Measurements from ENCODE around the gene SEC14L5.

SEC14L5 gene

GRCh38 chr16:4982056-4982867, 24.1 kb downstream of the SEC14L5 start:
- no peak for TF ChIP-seq CTCF (conservative IDR thresholded peaks at IDR 0.05; ENCODE audit: control insufficient read depth, insufficient read depth, low read depth, low read length)
- DNase-seq (ENCODE audit: low read depth), result no peak
- H3K4me3 ChIP-seq (ENCODE audit: control insufficient read depth, low read depth, low read length), result no peak overlapping the region

- TF ChIP-seq CTCF (conservative IDR thresholded peaks at IDR 0.05; ENCODE audit: control insufficient read depth, insufficient read depth, low read depth, low read length), result no peak
- peak; percentile 6 for DNase-seq (ENCODE audit: low read depth)
- no peak overlapping the region for H3K4me3 ChIP-seq (ENCODE audit: control insufficient read depth, low read depth, low read length)
Observed at GRCh38 chr16:4984174-4984990, 26.3 kb downstream of the SEC14L5 start.

GRCh38 chr16:4987250-4987579, 29.1 kb downstream of the SEC14L5 start:
- H3K4me3 ChIP-seq (ENCODE audit: control insufficient read depth, low read depth, low read length), result no peak overlapping the region
- no peak for DNase-seq (ENCODE audit: low read depth)
- TF ChIP-seq CTCF (conservative IDR thresholded peaks at IDR 0.05; ENCODE audit: control insufficient read depth, insufficient read depth, low read depth, low read length), result no peak

GRCh38 chr16:4987580-4988374, 29.6 kb downstream of the SEC14L5 start:
- H3K4me3 ChIP-seq (ENCODE audit: control insufficient read depth, low read depth, low read length), result no peak overlapping the region
- no peak for TF ChIP-seq CTCF (conservative IDR thresholded peaks at IDR 0.05; ENCODE audit: control insufficient read depth, insufficient read depth, low read depth, low read length)
- DNase-seq (ENCODE audit: low read depth), result no peak

GRCh38 chr16:4988647-4989046, 30.5 kb downstream of the SEC14L5 start:
- H3K4me3 ChIP-seq (ENCODE audit: control insufficient read depth, low read depth, low read length), result no peak overlapping the region
- DNase-seq (ENCODE audit: low read depth), result no peak
- TF ChIP-seq CTCF (conservative IDR thresholded peaks at IDR 0.05; ENCODE audit: control insufficient read depth, insufficient read depth, low read depth, low read length), result no peak

GRCh38 chr16:4989391-4990006, 31.4 kb downstream of the SEC14L5 start:
- no peak for TF ChIP-seq CTCF (conservative IDR thresholded peaks at IDR 0.05; ENCODE audit: control insufficient read depth, insufficient read depth, low read depth, low read length)
- DNase-seq (ENCODE audit: low read depth), result no peak
- H3K4me3 ChIP-seq (ENCODE audit: control insufficient read depth, low read depth, low read length), result no peak overlapping the region
